Effector CD8-positive, alpha-beta T cell (primary cell): Measurements from ENCODE around the gene SLC23A1.
A peak's percentile ranks its signal among the peaks of the same experiment; 100 is the strongest.
"Not testable (repeated sequence)": the region's sequence is repeated elsewhere in the genome, so short reads cannot be mapped to it uniquely, and the experiment has no call there.

Experiments used
- DNase-seq: peaks from one replicate; lab custom pipeline; 2025; lab: John Stamatoyannopoulos, UW
- total RNA-seq, 4 experiments: gene quantifications; one replicate each; lab custom pipeline; 2026; lab: John Stamatoyannopoulos, UW

SLC23A1 gene
- 0 to 0.12 (median 0) reads per million in 4 experiments for total RNA-seq

GRCh38 chr5:139383275-139383992, at the start of gene SLC23A1:
Gene SLC23A1, minus strand, starts transcription at chr5:139383297. Its CDS starts 44 bp downstream, at chr5:139383253.
- DNase-seq, result no peak

GRCh38 chr5:139431706-139432105, 48.6 kb upstream of the SLC23A1 start:
- no peak for DNase-seq

GRCh38 chr5:139430015-139430414, 46.9 kb upstream of the SLC23A1 start:
- no peak for DNase-seq

- DNase-seq, result no peak
Measured at GRCh38 chr5:139426203-139426885, 43.2 kb upstream of the SLC23A1 start.

- no peak for DNase-seq
Measured at GRCh38 chr5:139425497-139425896, 42.4 kb upstream of the SLC23A1 start.

- peak; percentile 17 for DNase-seq
Measured at GRCh38 chr5:139422307-139422893, 39.3 kb upstream of the SLC23A1 start.

GRCh38 chr5:139419226-139420192, 36.4 kb upstream of the SLC23A1 start:
- DNase-seq, result no peak

GRCh38 chr5:139418793-139419192, 35.7 kb upstream of the SLC23A1 start:
- no peak for DNase-seq

- no peak for DNase-seq
Measured at GRCh38 chr5:139417214-139417613, 34.1 kb upstream of the SLC23A1 start.

GRCh38 chr5:139416651-139417050, 33.6 kb upstream of the SLC23A1 start:
- no peak for DNase-seq

- DNase-seq, result no peak
Measured at GRCh38 chr5:139415869-139416268, 32.8 kb upstream of the SLC23A1 start.

- DNase-seq, result no peak
Measured at GRCh38 chr5:139415221-139415861, 32.2 kb upstream of the SLC23A1 start.

- no peak for DNase-seq
Measured at GRCh38 chr5:139414581-139415130, 31.6 kb upstream of the SLC23A1 start.

- no peak for DNase-seq
Measured at GRCh38 chr5:139413963-139414362, 30.9 kb upstream of the SLC23A1 start.

- DNase-seq, result no peak
Measured at GRCh38 chr5:139413153-139413552, 30.1 kb upstream of the SLC23A1 start.

GRCh38 chr5:139410993-139411828, 28.1 kb upstream of the SLC23A1 start:
- no peak for DNase-seq

- DNase-seq, result no peak
Measured at GRCh38 chr5:139410121-139410992, 27.3 kb upstream of the SLC23A1 start.

GRCh38 chr5:139409116-139409515, 26.0 kb upstream of the SLC23A1 start:
- DNase-seq, result not testable (repeated sequence)

GRCh38 chr5:139408191-139408590, 25.1 kb upstream of the SLC23A1 start:
- no peak for DNase-seq
